ENCODE results near the gene C4B.
"Not testable (repeated sequence)": the region's sequence is repeated elsewhere in the genome, so short reads cannot be mapped to it uniquely, and the experiment has no call there.

The C4B gene

GRCh38 chr6:32056254-32056653, 41.7 kb downstream of the C4B start:
- DNase-seq = no peak

- DNase-seq = no peak
These were observed 43.4 kb downstream of the C4B start for GRCh38 chr6:32057966-32058365.

- no peak for DNase-seq
These were observed 43.9 kb downstream of the C4B start for GRCh38 chr6:32058511-32058963.

- no peak for DNase-seq
These were observed 46.5 kb downstream of the C4B start for GRCh38 chr6:32060966-32061655.

GRCh38 chr6:32064706-32065105, 50.1 kb downstream of the C4B start:
- DNase-seq = no peak

- DNase-seq = not testable (repeated sequence)
These were observed 52.9 kb downstream of the C4B start for GRCh38 chr6:32067521-32067920.

- not testable (repeated sequence) for DNase-seq
These were observed 53.7 kb downstream of the C4B start for GRCh38 chr6:32068315-32068714.

GRCh38 chr6:32068867-32069266, 54.3 kb downstream of the C4B start:
- DNase-seq = no peak

- DNase-seq = no peak
These were observed 54.9 kb downstream of the C4B start for GRCh38 chr6:32069460-32069859.

- DNase-seq = no peak
These were observed 55.4 kb downstream of the C4B start for GRCh38 chr6:32069878-32070515.

- DNase-seq = no peak
These were observed 56.4 kb downstream of the C4B start for GRCh38 chr6:32070814-32071543.

- DNase-seq = no peak
These were observed 58.5 kb downstream of the C4B start for GRCh38 chr6:32073101-32073500.

GRCh38 chr6:32073613-32074012, 59.0 kb downstream of the C4B start:
- no peak for DNase-seq

- DNase-seq = no peak
These were observed 60.5 kb downstream of the C4B start for GRCh38 chr6:32074996-32075532.

- no peak for DNase-seq
These were observed 61.2 kb downstream of the C4B start for GRCh38 chr6:32075781-32076180.

- DNase-seq = no peak
These were observed 61.8 kb downstream of the C4B start for GRCh38 chr6:32076321-32076809.

- DNase-seq = no peak
These were observed 65.1 kb downstream of the C4B start for GRCh38 chr6:32079566-32080290.

GRCh38 chr6:32081168-32081990, 66.8 kb downstream of the C4B start:
- no peak for DNase-seq

GRCh38 chr6:32082478-32082877, 67.9 kb downstream of the C4B start:
- no peak for DNase-seq

- DNase-seq = no peak
These were observed 68.3 kb downstream of the C4B start for GRCh38 chr6:32082935-32083334.

- DNase-seq = no peak
These were observed 69.5 kb downstream of the C4B start for GRCh38 chr6:32083812-32084768.
